K562 (cell line): Measurements from ENCODE around the gene MAPRE2. TPM values are rescaled to one million over a fixed set of nuclear protein-coding genes. Genes with fewer than 3 reads are reported as not detected.
A peak's percentile ranks its signal among the peaks of the same experiment; 100 is the strongest.

Source experiments
- BCOR ChIP-seq: fragments of 450-650 bp; IDR thresholded peaks from 2 replicates; pipeline ENCODE4 v1.6.1; 2016
- BRCA1 ChIP-seq, 2 experiments: fragments of 450-650 bp in 1 of 2; sonication (generic) in 1 of 2; formaldehyde crosslinking in 1 of 2; IDR thresholded peaks; 2 replicates each; pipeline versions ENCODE4 v1.5.0 to v1.6.1; 2017 to 2020; ENCODE audit warnings: mild to moderate bottlenecking in 1 of 2, missing genetic modification reagents in 1 of 2
- CCAR2 ChIP-seq: fragments of 200-400 bp; formaldehyde crosslinking; IDR thresholded peaks from 2 replicates; pipeline ENCODE4 v1.6.1; 2017; ENCODE audit warnings: mild to moderate bottlenecking, low read depth, low read length
- DNMT1 ChIP-seq: fragments of 450-650 bp; IDR thresholded peaks from 2 replicates; pipeline ENCODE4 v1.6.1; 2016; ENCODE audit warnings: antibody characterized with exemption, mild to moderate bottlenecking
- ELF4 ChIP-seq: fragments of 450-650 bp; formaldehyde crosslinking; IDR thresholded peaks from 2 replicates; pipeline ENCODE4 v1.4.0; 2022; ENCODE audit warnings: missing genetic modification characterization
- ESRRA ChIP-seq: fragments of 450-650 bp; IDR thresholded peaks from 2 replicates; pipeline ENCODE4 v1.6.1; 2014; ENCODE audit warnings: low read depth, mild to moderate bottlenecking, moderate library complexity, borderline replicate concordance
- ESRRB ChIP-seq: fragments of 250-450 bp; sonication (Bioruptor Pico); IDR thresholded peaks from 2 replicates; pipeline ENCODE4 v1.5.0; 2020; ENCODE audit warnings: mild to moderate bottlenecking, moderate library complexity, borderline replicate concordance
- FOSL1 ChIP-seq: fragments of 200-800 bp; sonication (Bioruptor generic); conservative IDR thresholded peaks from 2 replicates; pipeline ENCODE4 v1.6.1; 2016; ENCODE audit warnings: missing genetic modification characterization, missing compliant biosample characterization
- HDAC8 ChIP-seq: fragments of 450-650 bp; IDR thresholded peaks from 2 replicates; pipeline ENCODE4 v1.6.1; 2016; ENCODE audit warnings: mild to moderate bottlenecking, missing genetic modification characterization, moderate library complexity, missing compliant biosample characterization
- HNRNPLL ChIP-seq: fragments of 200-400 bp; formaldehyde crosslinking; IDR thresholded peaks from 2 replicates; pipeline ENCODE4 v1.6.1; 2017; ENCODE audit warnings: low read length, low read depth, mild to moderate bottlenecking; ENCODE audit not compliant: poor library complexity, severe bottlenecking
- HNRNPUL1 ChIP-seq: fragments of 200-400 bp; formaldehyde crosslinking; IDR thresholded peaks from 2 replicates; pipeline ENCODE4 v1.6.1; 2017; ENCODE audit warnings: low read length
- KAT2B ChIP-seq: IDR thresholded peaks from one replicate; pipeline ENCODE4 v1.6.1; 2012; ENCODE audit warnings: low read depth, mild to moderate bottlenecking, control low read depth, inconsistent platforms, low read length, moderate library complexity
- RBBP5 ChIP-seq: fragments of 200-600 bp; sonication (generic); IDR thresholded peaks from 2 replicates; pipeline ENCODE4 v1.6.1; 2012; ENCODE audit warnings: borderline replicate concordance, mild to moderate bottlenecking, low read length, control low read depth, inconsistent platforms; ENCODE audit not compliant: insufficient read depth, poor library complexity, severe bottlenecking
- RBM14 ChIP-seq: fragments of 200-400 bp; formaldehyde crosslinking; IDR thresholded peaks from 2 replicates; pipeline ENCODE4 v1.6.1; 2018; ENCODE audit warnings: low read depth, mild to moderate bottlenecking, low read length, moderate library complexity, borderline replicate concordance; ENCODE audit not compliant: insufficient read depth
- RFX7 ChIP-seq: fragments of 250-450 bp; sonication (Bioruptor Pico); IDR thresholded peaks from 2 replicates; pipeline ENCODE4 v1.5.1; 2021; ENCODE audit warnings: mild to moderate bottlenecking
- SIX5 ChIP-seq, 2 experiments: IDR thresholded peaks; 2 replicates each; pipeline ENCODE4 v1.6.1; 2011; ENCODE audit warnings: low read length in 2 of 2, borderline replicate concordance in 1 of 2, low read depth in 1 of 2, mild to moderate bottlenecking in 1 of 2, moderate library complexity in 1 of 2; ENCODE audit not compliant: insufficient read depth in 1 of 2
- SP2 ChIP-seq: IDR thresholded peaks from 2 replicates; pipeline ENCODE4 v1.6.1; 2011; ENCODE audit warnings: mild to moderate bottlenecking, low read depth, low read length, moderate library complexity; ENCODE audit not compliant: poor library complexity, severe bottlenecking; ENCODE audit errors: extremely low read depth
- ZNF12 ChIP-seq: sonication (generic); formaldehyde crosslinking; IDR thresholded peaks from 2 replicates; pipeline ENCODE4 v1.4.0; 2020; ENCODE audit warnings: mild to moderate bottlenecking, missing genetic modification reagents
- ZNF175 ChIP-seq: fragments of 200-800 bp; sonication (Bioruptor generic); IDR thresholded peaks from 2 replicates; pipeline ENCODE4 v1.6.1; 2016; ENCODE audit warnings: low read depth, mild to moderate bottlenecking, missing genetic modification characterization, missing compliant biosample characterization
- ZNF511 ChIP-seq: sonication (generic); formaldehyde crosslinking; IDR thresholded peaks from 2 replicates; pipeline ENCODE4 v1.8.0; 2022; ENCODE audit warnings: mild to moderate bottlenecking, missing genetic modification reagents
- ZNF518B ChIP-seq: fragments of 250-450 bp; sonication (Bioruptor Pico); IDR thresholded peaks from 2 replicates; pipeline ENCODE4 v1.5.0; 2021; ENCODE audit warnings: mild to moderate bottlenecking, moderate library complexity
- ZNF561 ChIP-seq: fragments of 450-650 bp; formaldehyde crosslinking; conservative IDR thresholded peaks from 2 replicates; pipeline ENCODE4 v1.4.0; 2020; ENCODE audit warnings: mild to moderate bottlenecking, moderate library complexity
- ZNF586 ChIP-seq: fragments of 450-650 bp; formaldehyde crosslinking; conservative IDR thresholded peaks from 2 replicates; pipeline ENCODE4 v1.4.0; 2020; ENCODE audit warnings: mild to moderate bottlenecking, moderate library complexity
- ZNF764 ChIP-seq: fragments of 250-450 bp; sonication (Bioruptor Pico); IDR thresholded peaks from 2 replicates; pipeline ENCODE4 v1.4.0; 2020; ENCODE audit warnings: low read depth, mild to moderate bottlenecking, moderate library complexity
- polyA plus RNA-seq, 8 experiments: library from polyadenylated mRNA; depleted of rRNA in 4 of 8; stranded (reverse) in 5 of 8; unstranded in 3 of 8; fragments of >200 nt; fragmentation: Nextera tagmentation in 2 of 8; fragmentation: Illumina TruSeq in 1 of 8; extraction: Ambion mirVana in 2 of 8; extraction: Trizol in 1 of 8; gene quantifications; 2 replicates each; pipeline versions ENCODE4 v1.2.1 to v1.2.3, GENCODE V29; 2011 to 2014; ENCODE audit warnings: inconsistent platforms in 1 of 8, missing spikeins in 1 of 8
- total RNA-seq, 7 experiments: library from RNA; depleted of rRNA in 6 of 7; stranded (reverse); fragments of >200 nt in 6 of 7; fragmentation: Illumina TruSeq in 2 of 7; extraction: Trizol in 2 of 7; gene quantifications; 2 replicates each; pipeline versions ENCODE4 v1.2.1 to v1.2.3, GENCODE V29; 2011 to 2021; ENCODE audit warnings: low replicate concordance in 1 of 7
- TF ChIP-seq, protein P1 (sequence below): fragments of 450-650 bp; IDR thresholded peaks from 2 replicates; pipeline ENCODE4 v1.6.1; 2018; ENCODE audit warnings: mild to moderate bottlenecking, low read depth; ENCODE audit not compliant: partially characterized antibody

Gene MAPRE2
- total and polyA plus RNA-seq, 9 of the 15 experiments (the other 6 are each of a cell fraction or from before 2014, with no cell fraction given), result 32.3 to 70.7 (median 40.7) TPM

DNA sequence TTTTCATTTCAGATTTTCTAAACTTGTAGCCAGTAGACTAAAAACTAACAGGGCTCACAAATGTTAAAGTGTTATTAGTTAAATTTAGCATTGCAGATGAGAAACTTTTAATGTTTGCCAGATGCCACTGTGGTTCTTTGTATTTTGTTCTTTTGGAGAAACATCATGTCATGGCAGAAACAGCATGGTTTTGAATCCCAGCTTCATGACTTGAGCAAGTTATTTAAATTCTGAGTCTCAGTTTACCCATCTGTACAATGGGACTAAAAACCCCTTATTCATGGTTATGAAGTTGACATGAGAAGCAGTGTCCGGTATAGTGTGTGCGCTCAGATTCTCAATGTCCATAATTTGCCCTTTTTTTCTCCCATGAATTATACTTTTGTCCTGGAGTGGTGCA is 56.5 kb downstream of the MAPRE2 start (continued):
- TF ChIP-seq RFX7 (CRISPR knock-in tag), result no peak
- TF ChIP-seq CCAR2, result no peak
- TF ChIP-seq BCOR, result peak; percentile 88
- no peak for TF ChIP-seq RBM14
- no peak for TF ChIP-seq ZNF12 (CRISPR knock-in tag)
- no peak for TF ChIP-seq SP2
- TF ChIP-seq ZNF518B (CRISPR knock-in tag), result no peak
- TF ChIP-seq ZNF764 (CRISPR knock-in tag), result no peak
- TF ChIP-seq HDAC8 (tag), result no peak
- TF ChIP-seq RBBP5, result no peak
- no peak for TF ChIP-seq ZNF511
- TF ChIP-seq ZNF175 (CRISPR knock-in tag), result no peak
- TF ChIP-seq HNRNPUL1, result no peak
- TF ChIP-seq SIX5 (IDR thresholded peaks at IDR 0.05; ENCODE audit: borderline replicate concordance in 1 of 2, insufficient read depth in 1 of 2, low read depth in 1 of 2, low read length in 2 of 2), result no peak
- TF ChIP-seq DNMT1, result no peak
- no peak for TF ChIP-seq ESRRA
- TF ChIP-seq FOSL1 (tag), result no peak
- TF ChIP-seq HNRNPLL, result no peak
- TF ChIP-seq, protein P1, sequence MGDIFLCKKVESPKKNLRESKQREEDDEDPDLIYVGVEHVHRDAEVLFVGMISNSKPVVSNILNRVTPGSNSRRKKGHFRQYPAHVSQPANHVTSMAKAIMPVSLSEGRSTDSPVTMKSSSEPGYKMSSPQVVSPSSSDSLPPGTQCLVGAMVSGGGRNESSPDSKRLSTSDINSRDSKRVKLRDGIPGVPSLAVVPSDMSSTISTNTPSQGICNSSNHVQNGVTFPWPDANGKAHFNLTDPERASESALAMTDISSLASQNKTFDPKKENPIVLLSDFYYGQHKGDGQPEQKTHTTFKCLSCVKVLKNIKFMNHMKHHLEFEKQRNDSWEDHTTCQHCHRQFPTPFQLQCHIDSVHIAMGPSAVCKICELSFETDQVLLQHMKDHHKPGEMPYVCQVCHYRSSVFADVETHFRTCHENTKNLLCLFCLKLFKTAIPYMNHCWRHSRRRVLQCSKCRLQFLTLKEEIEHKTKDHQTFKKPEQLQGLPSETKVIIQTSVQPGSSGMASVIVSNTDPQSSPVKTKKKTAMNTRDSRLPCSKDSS, result no peak
- TF ChIP-seq KAT2B, result no peak
- no peak for TF ChIP-seq ESRRB (CRISPR knock-in tag)
- TF ChIP-seq ELF4 (CRISPR knock-in tag), result no peak
- TF ChIP-seq ZNF586 (CRISPR knock-in tag), result no peak
- no peak for TF ChIP-seq ZNF561
- TF ChIP-seq BRCA1 (IDR thresholded peaks at IDR 0.05), result no peak
- no peak for TF ChIP-seq BRCA1 (CRISPR knock-in tag; IDR thresholded peaks at IDR 0.05)
